ENCODE results near the gene ZNF550. TPM values are rescaled to one million over a fixed set of nuclear protein-coding genes. Genes with fewer than 3 reads are reported as not detected.

ZNF550 gene
- total and polyA plus RNA-seq, 2 of the 13 experiments (the other 11 are each of a cell fraction or from before 2014, with no cell fraction given), result 8.6 to 9.1 TPM

- TF ChIP-seq USF2 (IDR thresholded peaks at IDR 0.05; ENCODE audit: low read depth, low read length) (no peak), USF2 (CRISPR knock-in tag; IDR thresholded peaks at IDR 0.05; ENCODE audit: borderline replicate concordance) (no peak; the same call in 1 of the 2 replicates), KDM5A (IDR thresholded peaks at IDR 0.05; ENCODE audit: borderline replicate concordance, low read length) (peak; percentile 56; the same call in 1 of the 2 replicates), ZKSCAN1 (IDR thresholded peaks at IDR 0.05; ENCODE audit: low read length) (0 out of 2 replicates have a peak, but pooled peaks have one; percentile 17), ZXDC (CRISPR knock-in tag; IDR thresholded peaks at IDR 0.05) (no peak), PPARG (CRISPR knock-in tag; conservative IDR thresholded peaks at IDR 0.05) (no peak), SRSF9 (IDR thresholded peaks at IDR 0.05; ENCODE audit: borderline replicate concordance, insufficient read depth, low read depth, low read length, poor library complexity, severe bottlenecking) (no peak), LCORL (IDR thresholded peaks at IDR 0.05) (no peak), LCORL (CRISPR knock-in tag; IDR thresholded peaks at IDR 0.05) (peak; percentile 89), THAP11 (CRISPR knock-in tag; IDR thresholded peaks at IDR 0.05) (peak; percentile 99), ZNF513 (CRISPR knock-in tag; conservative IDR thresholded peaks at IDR 0.05) (no peak), ZNF605 (CRISPR knock-in tag; IDR thresholded peaks at IDR 0.05) (peak; percentile 91; the same call in 1 of the 2 replicates), AFF4 (CRISPR knock-in tag; IDR thresholded peaks at IDR 0.05) (no peak), GABPA (IDR thresholded peaks at IDR 0.05; ENCODE audit: low read depth, low read length) (peak; percentile 97), GABPA (CRISPR knock-in tag; IDR thresholded peaks at IDR 0.05; ENCODE audit: low read depth) (peak; percentile 98), POLR2AphosphoS5 (IDR thresholded peaks at IDR 0.05; ENCODE audit: low read depth, low read length) (peak; percentile 71)
- TF ChIP-seq, protein P1, sequence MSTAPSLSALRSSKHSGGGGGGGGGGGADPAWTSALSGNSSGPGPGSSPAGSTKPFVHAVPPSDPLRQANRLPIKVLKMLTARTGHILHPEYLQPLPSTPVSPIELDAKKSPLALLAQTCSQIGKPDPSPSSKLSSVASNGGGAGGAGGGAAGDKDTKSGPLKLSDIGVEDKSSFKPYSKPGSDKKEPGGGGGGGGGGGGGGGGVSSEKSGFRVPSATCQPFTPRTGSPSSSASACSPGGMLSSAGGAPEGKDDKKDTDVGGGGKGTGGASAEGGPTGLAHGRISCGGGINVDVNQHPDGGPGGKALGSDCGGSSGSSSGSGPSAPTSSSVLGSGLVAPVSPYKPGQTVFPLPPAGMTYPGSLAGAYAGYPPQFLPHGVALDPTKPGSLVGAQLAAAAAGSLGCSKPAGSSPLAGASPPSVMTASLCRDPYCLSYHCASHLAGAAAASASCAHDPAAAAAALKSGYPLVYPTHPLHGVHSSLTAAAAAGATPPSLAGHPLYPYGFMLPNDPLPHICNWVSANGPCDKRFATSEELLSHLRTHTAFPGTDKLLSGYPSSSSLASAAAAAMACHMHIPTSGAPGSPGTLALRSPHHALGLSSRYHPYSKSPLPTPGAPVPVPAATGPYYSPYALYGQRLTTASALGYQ (CRISPR knock-in tag; IDR thresholded peaks at IDR 0.05), result no peak; the same call in 1 of the 2 replicates
Measured at GRCh38 chr19:57527136-57527881, 32.4 kb downstream of the ZNF550 start, which contains the start of gene ZNF549 (continued).

Data from HepG2 (cell line).